Ishikawa (cell line): ENCODE data around the gene PTPRN2.

Source experiments
- CEBPB ChIP-seq: IDR thresholded peaks from 2 replicates; pipeline ENCODE4 v1.6.1; 2012
- CREB1 ChIP-seq: IDR thresholded peaks from 2 replicates; pipeline ENCODE4 v1.6.1; 2012; ENCODE audit warnings: low read depth
- EGR1 ChIP-seq: IDR thresholded peaks from 2 replicates; pipeline ENCODE4 v1.6.1; 2012
- EP300 ChIP-seq: IDR thresholded peaks from 2 replicates; pipeline ENCODE4 v1.6.1; 2012; ENCODE audit warnings: borderline replicate concordance
- FOXM1 ChIP-seq: IDR thresholded peaks from 2 replicates; pipeline ENCODE4 v1.6.1; 2012; ENCODE audit warnings: low read depth, borderline replicate concordance
- MAX ChIP-seq: IDR thresholded peaks from 2 replicates; pipeline ENCODE4 v1.6.1; 2012
- NFIC ChIP-seq: IDR thresholded peaks from 2 replicates; pipeline ENCODE4 v1.6.1; 2012
- RAD21 ChIP-seq: IDR thresholded peaks from 2 replicates; pipeline ENCODE4 v1.6.1; 2012; ENCODE audit warnings: low read depth
- REST ChIP-seq: IDR thresholded peaks from 2 replicates; pipeline ENCODE4 v1.6.1; 2012; ENCODE audit warnings: low read depth, mild to moderate bottlenecking
- TAF1 ChIP-seq: IDR thresholded peaks from 2 replicates; pipeline ENCODE4 v1.6.1; 2012; ENCODE audit warnings: low read depth, mild to moderate bottlenecking
- TCF12 ChIP-seq: IDR thresholded peaks from 2 replicates; pipeline ENCODE4 v1.6.1; 2012; ENCODE audit warnings: low read depth
- TEAD4 ChIP-seq: IDR thresholded peaks from 2 replicates; pipeline ENCODE4 v1.6.1; 2012
- USF1 ChIP-seq: IDR thresholded peaks from 2 replicates; pipeline ENCODE4 v1.6.1; 2012
- YY1 ChIP-seq: IDR thresholded peaks from 2 replicates; pipeline ENCODE4 v1.6.1; 2012; ENCODE audit warnings: low read depth
- ZBTB7A ChIP-seq: IDR thresholded peaks from 2 replicates; pipeline ENCODE4 v1.6.1; 2012; ENCODE audit warnings: low read depth

Gene PTPRN2

GRCh38 chr7:158023681-158024350 lies 563.8 kb downstream of the PTPRN2 start:
- TF ChIP-seq CREB1 (no peak), TAF1 (no peak), YY1 (no peak), EGR1 (no peak), RAD21 (no peak), REST (no peak), TEAD4 (no peak), ZBTB7A (no peak), FOXM1 (no peak), EP300 (no peak), MAX (no peak), USF1 (no peak), CEBPB (no peak), NFIC (no peak), TCF12 (no peak)

- no peak for TF ChIP-seq TAF1
- no peak for TF ChIP-seq FOXM1
Measured at GRCh38 chr7:158023157-158023556, 564.5 kb downstream of the PTPRN2 start.

- TF ChIP-seq REST = no peak
- TF ChIP-seq EP300 = no peak
- no peak for TF ChIP-seq YY1
- no peak for TF ChIP-seq CREB1
- TF ChIP-seq MAX = no peak
- TF ChIP-seq ZBTB7A = no peak
- no peak for TF ChIP-seq USF1
- TF ChIP-seq FOXM1 = no peak
- TF ChIP-seq CEBPB = no peak
- TF ChIP-seq EGR1 = no peak
- no peak for TF ChIP-seq TAF1
- no peak for TF ChIP-seq RAD21
- TF ChIP-seq NFIC = no peak
- TF ChIP-seq TEAD4 = no peak
- no peak for TF ChIP-seq TCF12
Measured at GRCh38 chr7:158022601-158023000, 565.0 kb downstream of the PTPRN2 start.

GRCh38 chr7:158021836-158022235 lies 565.8 kb downstream of the PTPRN2 start:
- TF ChIP-seq ZBTB7A (no peak), TEAD4 (no peak), FOXM1 (no peak)

GRCh38 chr7:158020706-158021095 lies 566.9 kb downstream of the PTPRN2 start:
- TF ChIP-seq RAD21 (no peak), USF1 (no peak), CEBPB (no peak), EP300 (no peak), TAF1 (no peak), FOXM1 (no peak)
